ENCODE data around the gene ADGRE1. TPM values are rescaled to one million over a fixed set of nuclear protein-coding genes. Genes with fewer than 3 reads are reported as not detected.

Gene ADGRE1, protein sequence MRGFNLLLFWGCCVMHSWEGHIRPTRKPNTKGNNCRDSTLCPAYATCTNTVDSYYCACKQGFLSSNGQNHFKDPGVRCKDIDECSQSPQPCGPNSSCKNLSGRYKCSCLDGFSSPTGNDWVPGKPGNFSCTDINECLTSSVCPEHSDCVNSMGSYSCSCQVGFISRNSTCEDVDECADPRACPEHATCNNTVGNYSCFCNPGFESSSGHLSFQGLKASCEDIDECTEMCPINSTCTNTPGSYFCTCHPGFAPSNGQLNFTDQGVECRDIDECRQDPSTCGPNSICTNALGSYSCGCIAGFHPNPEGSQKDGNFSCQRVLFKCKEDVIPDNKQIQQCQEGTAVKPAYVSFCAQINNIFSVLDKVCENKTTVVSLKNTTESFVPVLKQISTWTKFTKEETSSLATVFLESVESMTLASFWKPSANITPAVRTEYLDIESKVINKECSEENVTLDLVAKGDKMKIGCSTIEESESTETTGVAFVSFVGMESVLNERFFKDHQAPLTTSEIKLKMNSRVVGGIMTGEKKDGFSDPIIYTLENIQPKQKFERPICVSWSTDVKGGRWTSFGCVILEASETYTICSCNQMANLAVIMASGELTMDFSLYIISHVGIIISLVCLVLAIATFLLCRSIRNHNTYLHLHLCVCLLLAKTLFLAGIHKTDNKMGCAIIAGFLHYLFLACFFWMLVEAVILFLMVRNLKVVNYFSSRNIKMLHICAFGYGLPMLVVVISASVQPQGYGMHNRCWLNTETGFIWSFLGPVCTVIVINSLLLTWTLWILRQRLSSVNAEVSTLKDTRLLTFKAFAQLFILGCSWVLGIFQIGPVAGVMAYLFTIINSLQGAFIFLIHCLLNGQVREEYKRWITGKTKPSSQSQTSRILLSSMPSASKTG
- total RNA-seq (10 to 100 TPM in 1 of 2 donors, 1 to 10 TPM in 1; 2.0 to 16.2 TPM), polyA plus RNA-seq (1 to 10 TPM in 1 of 2 donors, under 1 TPM in 1; 0.39 to 1.5 TPM)

DNA sequence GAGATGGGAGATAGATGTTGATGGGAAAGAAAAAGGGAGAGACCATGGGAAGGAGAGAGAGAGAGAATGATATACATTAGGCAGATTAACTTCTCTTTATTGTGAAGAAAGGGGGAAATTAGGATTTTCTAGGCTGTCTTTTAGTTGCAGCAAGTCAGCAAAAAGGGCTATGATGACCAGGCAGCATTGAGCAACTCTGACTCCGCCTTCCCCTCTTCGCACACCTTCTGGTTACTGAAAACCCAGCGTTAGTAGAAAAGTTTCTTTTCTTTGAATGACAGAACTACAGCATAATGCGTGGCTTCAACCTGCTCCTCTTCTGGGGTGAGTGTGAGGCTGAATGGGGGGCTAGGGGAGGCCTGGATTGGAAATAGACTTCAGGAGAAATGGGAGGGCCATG is at the start of gene ADGRE1:
Gene ADGRE1, plus strand, starts transcription at position 264 of the 400 bp plus-strand sequence. Its CDS starts 30 bp downstream, at position 294.
- 63% methylated on average over 4 of the region's 4 CpGs for WGBS
- TF ChIP-seq TAF1 (conservative IDR thresholded peaks at IDR 0.05) (no peak), HNF4A (conservative IDR thresholded peaks at IDR 0.05) (no peak), FOXA2 (IDR thresholded peaks at IDR 0.05) (no peak), ATF3 (IDR thresholded peaks at IDR 0.05) (no peak), NR2F2 (IDR thresholded peaks at IDR 0.05) (no peak), SP1 (IDR thresholded peaks at IDR 0.05) (no peak), RXRA (IDR thresholded peaks at IDR 0.05) (no peak), CTCF (IDR thresholded peaks at IDR 0.05; ENCODE audit: low read depth, low read length, missing input control) (no peak), RAD21 (IDR thresholded peaks at IDR 0.05) (no peak), FOXA1 (IDR thresholded peaks at IDR 0.05) (no peak), ZBTB33 (IDR thresholded peaks at IDR 0.05) (no peak), EGR1 (IDR thresholded peaks at IDR 0.05; ENCODE audit: low read depth in 2 of 2) (no peak)
- TF ChIP-seq, protein P1, sequence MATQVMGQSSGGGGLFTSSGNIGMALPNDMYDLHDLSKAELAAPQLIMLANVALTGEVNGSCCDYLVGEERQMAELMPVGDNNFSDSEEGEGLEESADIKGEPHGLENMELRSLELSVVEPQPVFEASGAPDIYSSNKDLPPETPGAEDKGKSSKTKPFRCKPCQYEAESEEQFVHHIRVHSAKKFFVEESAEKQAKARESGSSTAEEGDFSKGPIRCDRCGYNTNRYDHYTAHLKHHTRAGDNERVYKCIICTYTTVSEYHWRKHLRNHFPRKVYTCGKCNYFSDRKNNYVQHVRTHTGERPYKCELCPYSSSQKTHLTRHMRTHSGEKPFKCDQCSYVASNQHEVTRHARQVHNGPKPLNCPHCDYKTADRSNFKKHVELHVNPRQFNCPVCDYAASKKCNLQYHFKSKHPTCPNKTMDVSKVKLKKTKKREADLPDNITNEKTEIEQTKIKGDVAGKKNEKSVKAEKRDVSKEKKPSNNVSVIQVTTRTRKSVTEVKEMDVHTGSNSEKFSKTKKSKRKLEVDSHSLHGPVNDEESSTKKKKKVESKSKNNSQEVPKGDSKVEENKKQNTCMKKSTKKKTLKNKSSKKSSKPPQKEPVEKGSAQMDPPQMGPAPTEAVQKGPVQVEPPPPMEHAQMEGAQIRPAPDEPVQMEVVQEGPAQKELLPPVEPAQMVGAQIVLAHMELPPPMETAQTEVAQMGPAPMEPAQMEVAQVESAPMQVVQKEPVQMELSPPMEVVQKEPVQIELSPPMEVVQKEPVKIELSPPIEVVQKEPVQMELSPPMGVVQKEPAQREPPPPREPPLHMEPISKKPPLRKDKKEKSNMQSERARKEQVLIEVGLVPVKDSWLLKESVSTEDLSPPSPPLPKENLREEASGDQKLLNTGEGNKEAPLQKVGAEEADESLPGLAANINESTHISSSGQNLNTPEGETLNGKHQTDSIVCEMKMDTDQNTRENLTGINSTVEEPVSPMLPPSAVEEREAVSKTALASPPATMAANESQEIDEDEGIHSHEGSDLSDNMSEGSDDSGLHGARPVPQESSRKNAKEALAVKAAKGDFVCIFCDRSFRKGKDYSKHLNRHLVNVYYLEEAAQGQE (IDR thresholded peaks at IDR 0.05): no peak
- TF ChIP-seq, protein P2, sequence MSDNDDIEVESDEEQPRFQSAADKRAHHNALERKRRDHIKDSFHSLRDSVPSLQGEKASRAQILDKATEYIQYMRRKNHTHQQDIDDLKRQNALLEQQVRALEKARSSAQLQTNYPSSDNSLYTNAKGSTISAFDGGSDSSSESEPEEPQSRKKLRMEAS (IDR thresholded peaks at IDR 0.05): no peak
- Histone ChIP-seq H3K27me3 (ENCODE audit: control insufficient read depth in 4 of 4, insufficient read depth in 4 of 4, low read length in 3 of 4) (no peaks in the 10 kb centered on the region), H3K27ac (ENCODE audit: low read depth in 1 of 2, low read length in 2 of 2) (no peak within 1 kb of the TSS), H3K4me1 (ENCODE audit: control insufficient read depth in 4 of 4, insufficient read depth in 4 of 4, low read length in 3 of 4) (no peaks in the 10 kb centered on the region), H3K36me3 (ENCODE audit: control insufficient read depth in 4 of 4, insufficient read depth in 3 of 4, low read depth in 1 of 4, low read length in 3 of 4) (no peaks in the 10 kb centered on the region), H3K4me3 (ENCODE audit: low read depth in 1 of 3, low read length in 3 of 3) (no peak within 1 kb of the TSS), H3K9ac (ENCODE audit: low read depth in 1 of 2, low read length in 2 of 2) (no peak within 1 kb of the TSS), H3K9me3 (ENCODE audit: control insufficient read depth in 4 of 4, low read length in 3 of 4) (peaks cover 0 to 4% (median 0%) of the 10 kb centered on the region in 4 donors)
- no peak for DNase-seq (ENCODE audit: low spot score)
